ENCODE data around the gene MSANTD1. TPM values are rescaled to one million over a fixed set of nuclear protein-coding genes. Genes with fewer than 3 reads are reported as not detected.

Gene MSANTD1
- total RNA-seq, 1 experiment from 2014 or later: 0.41 TPM

DNA sequence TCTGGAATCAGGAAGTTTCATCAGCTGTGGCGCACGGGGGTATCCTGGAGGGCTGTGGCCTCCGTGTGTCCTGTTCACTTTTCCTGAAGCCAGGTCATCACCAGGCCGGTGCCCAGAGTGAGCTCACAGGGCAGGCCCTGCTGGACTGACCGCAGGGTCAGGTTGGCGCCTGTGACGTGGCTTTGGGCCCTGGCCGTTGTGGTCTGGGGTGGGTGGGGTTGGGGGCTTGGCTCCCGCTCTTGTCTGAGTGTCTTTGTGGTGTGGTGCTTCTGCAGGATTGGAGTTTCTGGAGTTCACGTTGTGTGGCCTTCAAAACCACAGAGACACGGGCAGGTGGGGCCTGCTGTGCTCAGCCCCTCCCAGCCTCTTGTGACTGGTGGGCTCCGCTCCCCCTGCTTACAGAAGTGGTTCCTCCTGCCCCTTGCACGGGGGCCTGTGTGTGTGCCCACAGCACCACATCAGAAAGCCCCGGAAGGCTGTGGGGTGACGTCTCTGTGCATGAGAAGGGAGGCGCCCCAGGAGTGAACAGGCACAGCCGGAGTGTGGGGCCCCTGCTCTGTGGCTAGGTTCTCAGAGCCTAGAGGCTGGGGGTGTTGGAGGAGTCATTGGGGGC, 53.3 kb downstream of the MSANTD1 start:
- no peak for DNase-seq (ENCODE audit: low spot score)

DNA sequence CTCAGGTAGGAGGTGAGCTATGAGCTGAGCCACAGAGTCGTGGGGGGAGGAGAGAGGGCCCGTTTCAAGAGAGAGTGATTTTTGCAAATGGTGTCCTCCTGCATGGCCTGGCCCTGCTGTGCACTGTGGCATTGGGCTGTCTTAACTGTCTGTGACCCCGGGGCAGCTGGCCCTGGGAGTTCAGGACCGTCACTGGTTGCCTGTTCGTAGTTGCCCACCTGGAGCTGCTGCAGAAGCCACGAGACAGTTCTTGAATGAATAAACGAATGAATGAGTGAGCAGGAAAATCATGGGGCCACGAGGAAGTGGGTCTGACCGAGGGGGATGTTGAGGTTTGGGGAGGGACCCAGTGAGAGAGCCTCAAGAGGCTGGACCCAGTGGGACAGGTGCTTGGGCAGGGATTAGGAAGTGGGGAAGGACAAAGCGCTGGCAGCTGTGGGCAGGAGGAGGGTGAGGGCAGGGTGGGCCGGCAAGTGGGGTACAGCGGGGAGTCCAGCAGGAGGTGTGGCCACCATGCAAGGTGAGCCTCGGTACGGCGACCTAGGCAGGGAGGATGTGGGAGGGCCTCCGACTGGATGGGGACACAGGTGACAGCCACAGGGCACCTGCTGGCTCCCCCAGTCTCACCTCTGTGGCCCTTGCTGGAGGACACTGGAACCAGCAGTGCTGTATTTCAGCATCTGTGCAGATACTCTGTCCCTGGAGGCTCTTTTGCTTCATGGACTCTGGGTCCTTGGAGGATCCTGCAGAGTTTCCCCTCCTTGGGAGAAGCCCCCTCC, 54.0 kb downstream of the MSANTD1 start:
- DNase-seq (ENCODE audit: low spot score): no peak

DNA sequence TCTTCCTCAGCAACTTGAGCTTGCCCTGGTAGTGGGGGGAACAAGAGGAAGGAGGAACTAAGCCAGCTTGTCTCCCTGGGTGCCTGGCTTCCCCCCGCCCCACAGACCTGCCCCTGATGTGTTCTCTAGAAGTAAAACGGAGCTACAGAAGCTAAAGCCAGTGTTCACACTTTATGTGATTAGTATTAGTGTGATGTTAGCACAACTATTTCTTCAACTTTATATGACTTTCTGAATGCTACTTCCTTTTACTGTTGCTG, 54.5 kb downstream of the MSANTD1 start:
- no peak for DNase-seq (ENCODE audit: low spot score)

DNA sequence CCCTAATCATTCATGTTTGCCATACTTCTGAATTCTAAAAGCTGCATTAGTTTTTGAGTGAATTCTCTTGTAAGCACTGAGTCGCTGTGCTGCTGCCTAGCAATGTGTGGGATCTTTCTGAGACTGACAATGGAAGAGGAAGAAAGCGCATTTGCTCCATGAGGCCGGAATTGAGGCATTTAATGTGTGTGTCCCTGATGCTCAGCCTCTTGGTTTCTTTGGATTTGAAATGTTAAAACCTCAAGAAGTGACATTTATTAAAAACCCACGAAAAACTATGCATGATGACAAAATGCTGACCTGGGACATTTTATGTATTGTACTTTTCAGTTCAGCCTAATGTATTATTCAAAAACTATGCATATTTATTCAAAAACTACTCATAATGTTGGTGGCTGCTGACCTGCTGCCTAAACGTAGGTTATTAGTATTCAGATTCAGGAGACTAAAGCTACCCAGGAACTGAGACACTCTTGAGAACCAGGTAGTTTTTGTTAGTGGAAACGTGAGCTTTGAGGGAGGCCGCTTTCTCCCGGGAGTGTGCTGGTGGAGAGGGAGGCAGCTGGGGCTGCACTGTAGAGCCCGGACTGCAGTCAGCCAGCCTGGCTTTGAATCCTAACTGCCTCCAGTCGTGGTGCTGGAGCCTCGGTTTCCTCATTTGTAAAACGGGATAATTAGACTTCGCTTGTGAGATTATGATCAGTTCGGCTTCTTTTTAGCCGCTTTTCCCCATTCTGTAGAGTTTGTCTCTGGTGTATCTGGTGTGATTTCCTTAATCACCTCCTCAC, 55.2 kb downstream of the MSANTD1 start:
- no peak for DNase-seq (ENCODE audit: low spot score)

DNA sequence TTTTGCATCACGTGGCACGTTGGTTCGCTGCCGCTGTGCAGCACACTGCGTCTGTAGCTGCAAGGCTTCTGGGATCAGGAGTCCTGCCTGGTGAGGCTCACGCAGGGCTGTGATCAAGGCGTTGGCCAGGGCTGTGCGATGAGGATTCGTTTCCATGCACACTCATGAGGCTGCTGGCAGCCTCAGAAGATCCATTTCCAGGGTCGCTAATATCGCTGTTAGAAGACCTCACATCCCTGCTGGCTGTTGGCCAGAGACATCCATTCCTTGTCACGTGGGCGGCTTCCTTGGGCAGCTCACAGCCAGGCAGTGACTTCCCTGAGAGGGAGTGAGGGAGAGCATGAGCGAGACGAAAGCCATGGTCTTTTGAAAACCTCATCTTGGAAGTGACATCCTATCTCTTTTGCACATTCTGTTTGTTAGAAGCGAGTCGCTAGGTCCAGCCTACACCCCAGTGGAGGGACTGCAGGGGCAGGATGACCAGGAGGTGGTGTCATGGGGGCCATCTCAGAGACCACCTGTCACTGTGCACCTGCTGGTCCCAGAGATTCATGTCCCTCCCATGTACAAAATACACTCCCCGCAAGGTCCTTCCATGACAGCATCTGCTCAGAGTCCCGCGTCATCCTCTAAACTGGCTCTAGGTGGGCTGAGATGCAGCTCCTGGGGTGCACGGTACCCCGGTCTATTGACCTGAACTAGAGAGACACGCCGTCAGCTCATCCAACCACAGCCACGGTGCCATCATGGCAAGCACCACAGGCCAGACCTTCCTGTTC, 56.1 kb downstream of the MSANTD1 start:
- DNase-seq (ENCODE audit: low spot score): no peak

DNA sequence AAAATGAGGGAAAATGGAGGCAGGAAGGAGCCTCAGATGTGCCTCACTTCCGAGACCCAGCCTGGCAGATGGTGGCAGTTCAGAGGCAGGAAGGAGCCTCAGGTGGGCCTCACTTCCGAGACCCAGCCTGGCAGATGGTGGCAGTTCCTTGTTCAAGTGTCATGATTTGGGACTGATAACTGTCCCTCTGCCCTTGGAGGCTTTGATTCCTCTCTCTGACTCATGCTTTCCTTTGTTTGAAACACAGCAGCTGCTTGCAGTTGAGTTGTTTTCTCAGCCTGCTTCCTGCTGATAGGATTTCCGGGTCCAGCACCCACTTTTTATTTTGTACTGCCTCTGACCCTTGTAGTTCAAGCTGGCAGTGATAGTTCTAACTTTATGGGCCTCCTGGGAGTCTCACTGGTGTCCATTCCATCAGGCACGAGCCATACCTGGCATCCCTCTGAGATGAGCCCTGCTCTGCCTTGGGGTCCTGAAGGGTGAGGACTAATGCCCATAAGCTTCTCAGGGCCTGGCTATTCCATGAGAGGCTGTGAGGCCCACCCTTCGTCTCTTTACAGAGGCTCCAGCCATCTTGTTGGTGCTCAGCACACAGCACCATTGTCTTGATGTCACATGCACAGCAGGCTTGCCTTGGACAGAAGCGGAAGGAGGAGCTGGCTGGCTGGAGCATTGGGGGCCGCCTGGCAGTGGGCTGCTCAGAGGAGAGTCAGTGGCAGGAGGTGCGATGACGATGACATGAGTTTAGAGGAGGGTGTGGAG, 56.8 kb downstream of the MSANTD1 start:
- DNase-seq (ENCODE audit: low spot score): no peak

Other genes with a start within 250 kb of the MSANTD1 start
- gene HTT-AS, start 174.6 kb upstream of the MSANTD1 start, total RNA-seq (2014; rRNA removed; shearing (Covaris generic)): not detected in 2 replicates
- 16.8 and 33.4 TPM in 2 replicates for gene HTT, start 174.5 kb upstream of the MSANTD1 start, total RNA-seq (2014; rRNA removed; shearing (Covaris generic))
- 7.1 and 7.6 TPM in 2 replicates for gene RGS12, start 43.9 kb downstream of the MSANTD1 start, total RNA-seq (2014; rRNA removed; shearing (Covaris generic))
- 0.13 TPM in 1 of 2 replicates, not detected in the other for gene HGFAC, start 192.8 kb downstream of the MSANTD1 start, total RNA-seq (2014; rRNA removed; shearing (Covaris generic))
- 16.1 and 17.6 TPM in 2 replicates for gene DOK7, start 214.1 kb downstream of the MSANTD1 start, total RNA-seq (2014; rRNA removed; shearing (Covaris generic))

Data from HT-29 (cell line).